HG03521 (cell line): Measurements from ENCODE around the gene MARK3.
"Not testable (repeated sequence)": the region's sequence is repeated elsewhere in the genome, so short reads cannot be mapped to it uniquely, and the experiment has no call there.

Source experiments
- ATAC-seq: cut with Tn5 transposase; IDR thresholded peaks from one replicate; pipeline ENCODE4 v1.9.1; 2021; ENCODE audit warnings: mild to moderate bottlenecking, moderate library complexity; ENCODE audit not compliant: unreplicated experiment

The MARK3 gene

GRCh38 chr14:103385152-103385928 is at the start of gene MARK3:
Gene MARK3 (plus strand): TSS chr14:103385415. CDS start chr14:103386030, 615 bp downstream.
- ATAC-seq = peak; percentile 90

- no peak for ATAC-seq
Observed at GRCh38 chr14:103336191-103336590, 49.0 kb upstream of the MARK3 start.

DNA sequence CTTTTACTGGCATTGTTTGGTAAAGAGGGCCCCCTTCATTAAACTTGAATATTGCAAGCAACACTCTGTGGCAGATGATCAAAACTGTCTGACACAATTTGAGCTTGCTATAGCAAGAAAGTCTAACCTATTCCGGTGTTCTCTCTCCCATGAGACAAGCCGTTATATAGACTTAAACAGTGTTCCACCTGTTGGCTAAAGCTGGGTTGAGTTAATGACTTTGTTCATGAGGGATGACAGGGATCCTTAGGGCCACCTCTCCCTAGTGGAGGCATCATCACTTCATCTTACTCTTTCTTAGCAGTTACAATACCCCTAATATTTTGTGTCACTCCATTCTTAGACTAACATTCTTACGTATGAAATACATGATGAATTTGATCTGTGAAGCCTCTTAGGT is 47.4 kb upstream of the MARK3 start:
- ATAC-seq = no peak

GRCh38 chr14:103339561-103339960 is 45.7 kb upstream of the MARK3 start:
- ATAC-seq = no peak

GRCh38 chr14:103340480-103341212 is 44.6 kb upstream of the MARK3 start:
- ATAC-seq = no peak

DNA sequence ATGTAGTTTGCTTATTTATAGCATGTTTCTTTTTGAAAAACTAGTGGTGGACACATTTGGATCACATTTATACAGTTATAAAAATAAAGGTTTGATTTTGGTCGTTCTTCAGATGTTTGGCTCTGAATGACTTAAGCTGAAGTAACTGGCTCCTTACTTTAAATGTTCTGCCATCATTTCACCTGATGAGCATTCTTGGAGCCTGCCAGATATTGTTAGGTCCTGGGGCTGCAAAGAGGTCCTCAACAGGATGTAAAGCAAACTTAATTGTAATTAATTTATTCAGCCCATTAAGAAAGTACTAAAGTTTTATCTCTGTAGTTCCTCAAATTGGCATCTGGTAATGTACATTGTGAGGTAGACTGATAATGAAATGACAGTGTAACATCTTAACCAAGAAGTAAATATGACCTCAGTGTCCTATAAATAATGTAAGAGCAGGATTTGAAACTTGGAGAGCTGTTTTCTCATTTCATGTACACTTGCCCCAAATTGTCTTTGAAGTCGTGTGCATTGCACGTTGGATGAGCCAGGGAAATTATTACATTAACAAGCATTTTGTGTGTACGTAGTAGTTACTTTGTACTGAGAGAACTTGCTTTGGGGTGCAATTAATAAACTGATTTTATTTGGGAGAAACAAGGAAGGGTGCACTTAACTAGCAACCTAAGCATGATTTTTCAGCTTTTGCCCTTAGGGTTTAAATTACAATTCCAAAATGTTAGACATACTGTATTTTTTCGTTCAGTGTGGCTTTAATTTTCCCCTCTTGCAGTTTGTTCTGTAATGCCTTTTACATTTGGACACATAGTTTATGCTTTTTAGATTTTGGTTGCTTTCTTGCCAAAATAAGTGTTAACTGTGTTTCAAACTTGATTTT is 43.7 kb upstream of the MARK3 start:
- no peak for ATAC-seq

GRCh38 chr14:103343164-103343879 is 41.9 kb upstream of the MARK3 start:
- ATAC-seq = no peak

DNA sequence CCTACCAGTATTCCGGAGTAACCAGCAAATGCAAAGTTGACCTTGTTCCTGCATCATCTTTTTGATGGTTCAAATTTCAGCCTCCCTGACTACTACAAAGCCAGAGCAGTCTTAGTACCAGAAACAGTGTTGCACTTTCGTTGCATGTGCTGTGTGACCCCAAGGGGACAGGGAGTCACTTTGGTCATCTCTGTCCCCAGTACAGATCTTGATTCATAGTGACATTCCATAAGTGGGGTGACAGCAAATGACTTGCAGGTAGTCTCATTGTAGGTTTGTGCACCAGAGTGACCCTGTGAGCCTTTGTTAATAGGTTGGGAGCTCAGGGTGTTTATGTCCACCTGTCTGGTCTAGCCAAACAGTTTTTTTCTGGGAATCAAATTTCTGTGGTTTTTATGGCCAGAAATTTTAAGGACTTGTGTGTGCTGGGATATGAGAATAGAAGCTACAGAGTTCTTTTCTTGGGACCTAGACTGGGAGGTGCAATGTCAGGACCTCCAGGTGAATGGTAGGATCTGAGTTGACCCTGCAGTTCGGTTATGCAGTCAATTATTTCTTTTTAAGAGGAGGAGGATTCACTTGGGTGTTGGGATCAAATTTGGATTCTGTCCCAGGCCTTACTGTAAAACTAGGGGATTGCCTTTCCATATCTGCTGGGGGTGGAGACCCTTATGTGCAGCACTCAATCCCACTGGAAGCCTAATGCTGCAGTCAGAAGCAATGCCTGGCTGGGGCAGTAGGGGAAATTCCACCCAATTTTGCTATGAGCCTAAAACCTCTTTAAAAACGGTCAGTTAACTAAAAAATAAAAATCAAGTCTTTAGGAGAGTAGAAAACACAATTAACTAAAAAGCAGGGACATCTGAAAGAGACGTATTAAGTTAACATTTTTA is 41.1 kb upstream of the MARK3 start:
- ATAC-seq = no peak

- ATAC-seq = no peak
Observed at GRCh38 chr14:103346286-103346685, 38.9 kb upstream of the MARK3 start.

DNA sequence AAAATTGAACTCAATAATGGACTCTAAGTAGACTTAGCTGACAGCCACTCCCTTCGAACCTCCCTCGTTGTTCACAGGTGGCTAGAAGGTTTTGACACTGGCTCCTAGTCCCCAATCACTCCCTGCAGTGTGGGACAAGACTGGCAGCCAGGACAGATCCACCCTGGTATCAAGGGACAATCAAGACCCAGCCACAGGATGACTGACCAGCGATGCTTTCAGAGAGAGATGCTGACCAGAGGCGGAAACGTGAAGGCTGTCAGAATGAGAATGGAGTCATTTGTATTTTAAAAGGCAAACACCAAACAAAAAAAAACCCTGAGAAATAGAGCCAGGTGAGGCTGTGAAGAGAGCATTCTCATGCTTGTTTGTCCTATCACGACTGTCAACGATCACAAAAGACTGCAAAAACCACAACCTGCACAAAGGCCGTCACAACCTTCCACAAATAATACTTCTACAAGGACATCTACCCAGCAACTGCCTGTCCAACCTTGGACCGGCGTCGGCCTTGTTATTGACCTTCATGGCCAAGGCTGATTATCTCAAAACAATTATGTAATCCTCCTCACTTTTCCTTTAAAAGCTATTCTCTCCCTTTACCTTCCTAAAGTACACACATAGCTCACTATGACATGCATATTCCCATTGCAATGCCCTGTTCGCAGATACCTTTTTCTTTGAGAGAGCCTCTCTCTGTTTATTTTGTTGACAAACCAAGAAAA is 38.0 kb upstream of the MARK3 start:
- ATAC-seq = no peak

- no peak for ATAC-seq
Observed at GRCh38 chr14:103348154-103348553, 37.1 kb upstream of the MARK3 start.

DNA sequence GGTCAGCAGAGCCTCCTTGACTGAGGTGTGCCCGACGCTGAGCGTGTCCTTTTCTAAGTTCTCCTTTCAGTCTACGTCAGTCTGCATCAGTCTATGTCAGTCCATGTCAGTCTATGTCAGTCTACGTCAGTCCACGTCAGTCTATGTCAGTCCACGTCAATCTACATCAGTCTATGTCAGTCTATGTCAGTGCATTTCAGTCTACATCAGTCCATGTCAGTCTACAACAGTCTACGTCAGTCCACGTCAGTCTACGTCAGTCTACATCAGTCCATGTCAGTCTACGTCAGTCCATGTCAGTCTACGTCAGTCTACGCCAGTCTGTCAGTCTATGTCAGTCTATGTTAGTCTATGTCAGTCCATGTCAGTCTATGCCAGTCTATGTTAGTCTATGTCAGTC is 35.2 kb upstream of the MARK3 start:
- no peak for ATAC-seq

GRCh38 chr14:103353362-103353761 is 31.9 kb upstream of the MARK3 start:
- no peak for ATAC-seq

DNA sequence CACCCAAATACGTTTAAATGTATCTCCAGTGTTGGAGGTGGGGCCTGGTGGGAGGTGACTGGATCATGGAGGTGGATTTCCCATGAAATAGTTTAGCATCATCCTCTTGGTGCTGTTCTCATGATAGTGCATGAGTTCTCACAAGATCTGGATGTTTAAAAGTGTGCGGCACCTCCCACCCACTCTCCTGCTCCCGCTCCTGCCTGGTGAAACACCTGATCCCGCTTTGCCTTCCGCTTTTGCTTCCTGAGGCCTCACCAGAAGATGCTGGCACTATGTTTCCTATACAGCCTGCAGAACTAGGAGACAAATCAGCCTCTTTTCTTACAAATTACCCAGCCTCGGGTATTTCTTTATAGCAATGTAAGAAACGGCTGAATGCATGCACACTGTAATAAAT is 31.1 kb upstream of the MARK3 start:
- no peak for ATAC-seq

DNA sequence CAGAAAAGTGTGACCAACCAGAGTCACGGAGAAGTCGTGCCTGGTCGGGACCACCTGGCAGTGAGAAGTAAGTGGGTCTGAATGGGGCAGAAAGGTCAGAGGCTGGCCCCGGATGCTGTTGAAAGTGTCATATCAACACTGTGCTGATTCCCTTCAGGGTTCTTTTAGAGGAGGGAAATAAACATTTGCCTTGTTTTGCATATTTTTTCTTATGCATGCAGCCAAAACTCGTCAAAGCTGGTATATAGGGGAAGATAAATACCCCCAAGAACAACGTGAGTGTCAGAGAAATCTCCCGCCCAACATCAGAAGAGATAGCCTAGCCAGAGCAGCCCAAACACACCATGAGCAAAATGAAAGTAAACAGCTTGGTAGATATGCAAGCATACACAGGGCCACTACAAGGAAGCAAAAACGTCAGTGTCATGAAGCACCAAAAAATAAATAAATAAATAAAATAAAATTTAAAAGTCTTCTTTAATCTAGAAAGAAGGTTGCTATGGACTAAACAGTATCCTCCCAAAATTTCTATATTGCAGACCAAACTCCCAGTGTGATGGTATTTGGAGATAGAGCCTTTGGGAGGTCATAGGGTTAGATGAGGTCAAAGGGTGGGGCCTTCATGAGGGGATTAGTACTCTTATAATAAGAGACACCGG is 29.1 kb upstream of the MARK3 start:
- no peak for ATAC-seq

GRCh38 chr14:103357552-103357951 is 27.7 kb upstream of the MARK3 start:
- not testable (repeated sequence) for ATAC-seq

DNA sequence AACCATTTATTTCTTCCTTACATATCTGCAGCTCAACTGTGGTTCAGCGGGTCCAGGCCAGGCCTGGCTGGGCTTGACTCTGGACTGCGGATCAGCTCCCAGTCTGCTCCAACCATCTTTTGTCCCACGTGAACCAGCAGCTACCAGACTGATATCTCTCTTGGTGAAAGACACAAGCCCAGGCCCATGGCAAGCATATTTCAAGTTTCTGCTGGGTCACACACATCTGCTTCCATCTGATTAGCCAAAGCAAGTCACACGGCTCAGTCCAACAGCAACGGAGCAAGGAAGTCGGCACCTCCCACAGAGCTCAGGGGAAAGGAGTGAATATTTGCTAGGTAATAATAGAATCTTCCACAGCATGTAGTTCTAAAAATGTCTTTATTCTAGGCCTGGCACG is 24.7 kb upstream of the MARK3 start:
- ATAC-seq = no peak

DNA sequence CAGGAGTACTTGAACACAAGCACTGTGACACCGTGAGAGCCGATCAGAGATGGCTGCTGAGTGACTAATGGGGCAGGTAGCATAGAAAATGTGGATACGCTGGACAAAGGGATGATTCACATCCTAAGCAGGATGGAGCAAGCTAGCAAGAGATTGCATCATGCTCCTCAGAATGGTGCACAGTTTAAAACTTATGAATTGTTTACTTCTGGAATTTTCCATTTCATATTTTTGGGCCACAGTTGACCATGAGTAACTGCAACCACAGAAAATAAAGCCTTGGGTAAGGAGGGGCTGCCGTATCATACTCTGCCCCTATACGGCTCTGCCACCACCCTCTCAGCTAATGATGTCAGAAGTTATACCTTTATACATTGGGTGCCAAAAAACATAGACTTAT is 23.3 kb upstream of the MARK3 start:
- no peak for ATAC-seq

DNA sequence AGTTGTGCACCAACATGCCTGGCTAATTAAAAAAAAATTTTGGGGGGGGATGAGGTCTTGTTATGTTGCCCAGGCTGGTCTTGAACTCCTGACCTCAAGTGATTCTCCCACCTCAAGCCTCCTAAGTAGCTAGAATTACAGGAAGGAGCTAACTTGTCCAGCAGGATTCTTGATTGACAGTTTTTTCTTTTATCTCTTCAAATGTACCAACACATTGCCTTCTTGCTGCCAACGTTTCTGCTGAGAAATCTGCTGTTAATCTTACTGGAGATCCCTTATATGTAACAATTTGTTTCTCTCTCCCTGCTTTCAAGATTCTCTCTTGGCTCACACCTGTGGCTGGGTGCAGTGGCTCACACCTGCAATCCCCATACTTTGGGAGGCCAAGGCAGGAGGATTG is 22.4 kb upstream of the MARK3 start:
- ATAC-seq = no peak
